Activated naive CD8-positive, alpha-beta T cell treated with anti-CD3 and anti-CD28 coated beads, Interleukin-2, amount 10 ng/mL, durations not matched to agents 7 days and 5 days (primary cell): Measurements from ENCODE around the gene RPS6KL1. TPM values are rescaled to one million over a fixed set of nuclear protein-coding genes. Genes with fewer than 3 reads are reported as not detected.
"Not testable (repeated sequence)": the region's sequence is repeated elsewhere in the genome, so short reads cannot be mapped to it uniquely, and the experiment has no call there.

Source experiments
- ATAC-seq: fragments of 150-1000 bp; cut with Tn5 transposase; one replicate; pipeline ENCODE4 v1.10.0; 2021; ENCODE audit warnings: low read depth, moderate library complexity
- POLR2A ChIA-PET: fragments of 350-600 bp; sonication (Branson Sonifier 250); formaldehyde crosslinking; loops from one replicate; lab custom pipeline; 2021; ENCODE audit warnings: antibody characterized with exemption; lab: Charles Lee
- DNase-seq: peaks from one replicate; pipeline ENCODE4 v3.0.0; 2021
- H3K27ac Mint-ChIP-seq: one replicate; pipeline ENCODE4 v1.8.0; 2022; ENCODE audit warnings: mild to moderate bottlenecking, mixed read lengths
- H3K27me3 Mint-ChIP-seq: one replicate; pipeline ENCODE4 v1.8.0; 2022; ENCODE audit warnings: mild to moderate bottlenecking, moderate library complexity, mixed read lengths
- H3K36me3 Mint-ChIP-seq: one replicate; pipeline ENCODE4 v1.8.0; 2021; ENCODE audit warnings: mild to moderate bottlenecking, mixed read lengths
- H3K4me1 Mint-ChIP-seq: one replicate; pipeline ENCODE4 v1.8.0; 2021; ENCODE audit warnings: mixed read lengths
- H3K4me3 Mint-ChIP-seq: one replicate; pipeline ENCODE4 v1.8.0; 2022; ENCODE audit warnings: mild to moderate bottlenecking, moderate library complexity, mixed read lengths
- H3K9me3 Mint-ChIP-seq: one replicate; pipeline ENCODE4 v1.8.0; 2021; ENCODE audit warnings: mixed read lengths
- total RNA-seq, 2 experiments: library from RNA; stranded (reverse); gene quantifications; one replicate each; pipeline ENCODE4 v1.2.3, GENCODE V29; 2021

RPS6KL1 gene
- total RNA-seq, 2 experiments from 2014 or later = 2.6 to 3.9 TPM

- Mint-ChIP-seq H3K9me3 (peaks cover 2% of the 10 kb centered on the region), H3K27me3 (peaks cover 13% of the 10 kb centered on the region), H3K36me3 (no peaks in the 10 kb centered on the region), H3K4me3 (no peak overlapping the region), H3K27ac (no peak overlapping the region), H3K4me1 (peaks cover 34% of the 10 kb centered on the region)
- no peak for ATAC-seq
- POLR2A ChIA-PET = interaction anchor here (0.6 to 1.4 kb wide), 2 partner anchors 14 to 117 kb away, joined by 3 to 4 read pairs; partner anchors contain the start of gene RPS6KL1
- no peak for DNase-seq
Measured at GRCh38 chr14:74937171-74937570, 14.1 kb upstream of the RPS6KL1 start.

GRCh38 chr14:74936731-74937130, 13.7 kb upstream of the RPS6KL1 start:
- Mint-ChIP-seq H3K27me3 (peaks cover 14% of the 10 kb centered on the region), H3K9me3 (peaks cover 2% of the 10 kb centered on the region), H3K27ac (no peak overlapping the region), H3K4me1 (peaks cover 32% of the 10 kb centered on the region), H3K4me3 (no peak overlapping the region), H3K36me3 (no peaks in the 10 kb centered on the region)
- POLR2A ChIA-PET = interaction anchor here (0.6 to 1.4 kb wide), 3 partner anchors 13 to 128 kb away, joined by 3 to 4 read pairs (median 3); partner anchors contain the start of gene RPS6KL1
- ATAC-seq (no peak), DNase-seq (no peak)

DNA sequence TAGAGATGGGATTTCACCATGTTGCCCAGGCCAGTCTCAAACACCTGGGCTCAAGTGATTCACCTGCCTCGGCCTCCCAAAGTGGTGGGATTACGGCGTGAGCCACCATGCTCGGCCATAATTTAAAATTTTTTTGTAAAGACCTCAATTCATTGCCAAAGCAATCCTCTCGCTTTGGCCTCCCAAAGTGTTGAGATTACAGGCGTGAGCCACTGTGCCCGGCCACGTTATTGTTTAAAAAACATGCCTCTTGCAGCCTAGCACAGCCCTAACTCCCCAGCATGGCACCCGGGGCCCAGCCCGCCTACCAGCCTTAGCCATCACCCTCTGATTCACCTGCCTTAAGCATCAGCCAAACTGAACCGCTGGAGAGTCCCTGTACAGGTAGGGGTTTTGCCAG, 13.1 kb upstream of the RPS6KL1 start:
- POLR2A ChIA-PET = interaction anchor here (1.0 to 1.4 kb wide), 2 partner anchors 13 to 128 kb away, joined by 3 to 4 read pairs; partner anchors contain the start of gene RPS6KL1
- ATAC-seq (no peak), DNase-seq (no peak)
- Mint-ChIP-seq H3K36me3 (no peaks in the 10 kb centered on the region), H3K27me3 (peaks cover 14% of the 10 kb centered on the region), H3K27ac (no peak overlapping the region), H3K4me3 (no peak overlapping the region), H3K4me1 (peaks cover 26% of the 10 kb centered on the region), H3K9me3 (peaks cover 2% of the 10 kb centered on the region)

GRCh38 chr14:74935360-74935680, 12.3 kb upstream of the RPS6KL1 start:
- no peak overlapping the region for H3K4me3 Mint-ChIP-seq

DNA sequence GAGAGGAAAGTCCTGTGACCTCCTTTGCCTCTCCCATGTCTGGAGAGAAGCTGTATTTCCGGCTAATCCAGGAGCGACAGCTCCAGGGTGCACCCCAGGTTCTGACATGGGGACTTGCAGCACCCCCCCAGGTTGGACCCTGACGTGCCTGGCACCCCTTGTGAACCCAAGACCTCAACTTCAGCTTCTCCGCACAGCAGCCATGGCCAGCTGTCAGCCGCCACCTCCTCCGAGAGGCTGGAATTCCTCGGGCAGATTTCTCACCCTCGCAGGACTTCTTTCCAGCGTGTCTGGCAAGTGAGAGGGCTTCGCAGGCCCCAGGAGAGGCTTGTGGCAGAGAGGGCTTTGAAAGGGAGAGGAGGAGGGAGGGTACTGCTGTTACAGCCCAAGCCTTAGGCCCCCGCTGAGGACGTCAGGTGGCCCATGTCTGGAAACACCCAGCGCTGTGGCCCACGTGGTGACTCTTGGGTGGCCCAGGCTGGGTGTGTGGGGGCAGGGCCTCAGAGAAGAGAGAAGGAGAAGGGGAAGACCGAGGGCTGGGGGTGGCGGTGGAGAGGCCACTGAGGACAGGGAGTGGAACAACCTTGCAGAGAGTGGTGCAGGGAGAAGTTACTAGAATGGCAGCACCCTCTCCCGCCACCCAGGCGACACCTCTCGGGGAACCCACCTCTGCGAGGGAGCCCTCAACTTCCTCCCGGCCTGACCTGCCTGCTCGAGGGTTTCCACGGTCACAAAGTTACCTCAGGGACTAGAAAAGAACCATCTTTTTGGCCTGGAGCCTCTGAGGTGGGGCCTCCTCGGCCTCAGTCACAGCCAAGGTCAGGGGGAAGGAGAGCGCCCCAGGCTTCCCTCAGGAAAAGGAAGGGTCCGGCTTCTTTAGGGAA, 11.7 kb upstream of the RPS6KL1 start:
- H3K9me3 Mint-ChIP-seq = peaks cover 2% of the 10 kb centered on the region
- no peak overlapping the region for H3K27ac Mint-ChIP-seq
- no peaks in the 10 kb centered on the region for H3K36me3 Mint-ChIP-seq
- H3K27me3 Mint-ChIP-seq = peaks cover 19% of the 10 kb centered on the region
- no peak overlapping the region for H3K4me3 Mint-ChIP-seq
- H3K4me1 Mint-ChIP-seq = peaks cover 17% of the 10 kb centered on the region
- no peak for ATAC-seq
- DNase-seq = no peak
- POLR2A ChIA-PET = no interaction called here

More at GRCh38 chr14:74935360-74935680, 12.3 kb upstream of the RPS6KL1 start:
- POLR2A ChIA-PET = no interaction called here
- no peak overlapping the region for H3K27ac Mint-ChIP-seq
- no peaks in the 10 kb centered on the region for H3K36me3 Mint-ChIP-seq
- peaks cover 2% of the 10 kb centered on the region for H3K9me3 Mint-ChIP-seq
- H3K4me1 Mint-ChIP-seq = peaks cover 21% of the 10 kb centered on the region
- peaks cover 15% of the 10 kb centered on the region for H3K27me3 Mint-ChIP-seq
- DNase-seq = no peak
- ATAC-seq = no peak

DNA sequence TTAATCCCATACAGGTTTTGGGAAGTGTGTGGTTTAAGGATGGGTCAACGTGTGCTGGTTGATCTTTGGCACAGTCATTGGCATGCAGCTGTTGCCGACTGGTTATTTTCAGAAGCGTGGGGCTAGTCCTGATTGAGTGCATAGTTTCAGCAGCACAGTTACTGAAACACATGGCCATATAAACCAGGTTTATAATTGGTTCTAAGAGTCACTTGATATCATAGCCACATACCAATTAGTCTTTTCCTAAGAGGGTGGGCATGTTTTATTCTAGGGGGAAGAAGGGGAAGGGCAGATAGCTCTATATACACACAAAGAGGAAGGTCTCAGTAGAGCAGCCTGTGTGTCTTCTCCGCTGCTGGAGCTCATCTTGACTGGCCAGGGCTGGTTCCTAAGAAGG, 11.0 kb upstream of the RPS6KL1 start:
- Mint-ChIP-seq H3K9me3 (peaks cover 2% of the 10 kb centered on the region), H3K36me3 (no peaks in the 10 kb centered on the region), H3K27ac (no peak overlapping the region), H3K27me3 (peaks cover 23% of the 10 kb centered on the region), H3K4me1 (peaks cover 19% of the 10 kb centered on the region), H3K4me3 (no peak overlapping the region)
- POLR2A ChIA-PET = no interaction called here
- no peak for ATAC-seq
- DNase-seq = no peak

DNA sequence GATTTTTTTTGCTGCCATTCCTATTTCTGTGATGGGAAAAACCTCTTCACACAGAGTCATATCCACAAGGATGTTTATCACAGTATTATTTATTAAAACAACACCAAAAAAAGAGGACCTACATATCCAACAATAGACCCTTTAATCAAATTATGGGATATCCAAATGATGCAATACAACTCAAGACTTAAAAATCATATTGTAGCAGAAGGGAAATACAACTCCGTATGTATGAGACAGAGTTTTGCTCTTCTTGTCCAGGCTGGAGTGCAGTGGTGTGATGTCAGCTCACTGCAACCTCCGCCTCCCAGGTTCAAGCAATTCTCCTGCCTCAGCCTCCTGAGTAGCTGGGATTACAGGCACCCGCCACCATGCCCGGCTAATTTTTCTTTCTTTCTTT, 9.9 kb upstream of the RPS6KL1 start:
- H3K9me3 Mint-ChIP-seq, H3K36me3 Mint-ChIP-seq, ATAC-seq, POLR2A ChIA-PET, DNase-seq, H3K27ac Mint-ChIP-seq, H3K4me3 Mint-ChIP-seq: not testable (repeated sequence)
- Mint-ChIP-seq H3K4me1 (peaks cover 19% of the 10 kb centered on the region), H3K27me3 (peaks cover 24% of the 10 kb centered on the region)

DNA sequence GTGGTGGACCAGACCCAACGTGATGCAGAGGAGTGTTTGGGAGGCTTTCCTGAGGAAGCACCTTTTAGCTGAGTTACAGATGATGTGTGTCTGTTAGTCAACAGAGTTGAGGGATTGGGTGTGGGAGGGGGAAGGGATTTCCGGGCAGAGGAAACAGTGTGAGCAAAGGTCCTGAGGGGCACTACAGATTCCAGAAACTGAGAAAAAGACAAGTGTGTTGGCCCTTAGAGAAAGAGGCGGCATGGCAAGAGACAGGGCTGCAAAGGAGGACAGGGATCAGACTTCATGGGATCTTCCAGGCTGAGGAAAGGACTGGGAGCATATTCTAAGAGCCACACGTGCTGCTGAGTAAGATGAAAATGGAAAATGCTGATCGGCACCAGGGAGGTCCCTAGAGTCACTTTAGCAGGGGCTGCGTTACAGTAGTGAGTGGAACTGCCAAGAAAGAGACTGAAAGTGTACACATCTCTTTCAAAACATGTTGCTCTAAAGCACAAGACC, 9.4 kb upstream of the RPS6KL1 start:
- POLR2A ChIA-PET = interaction anchor here (1.1 kb wide), 1 partner anchor 9 kb away, joined by 3 read pairs; no protein-coding TSS in a partner anchor
- ATAC-seq = no peak
- H3K4me1 Mint-ChIP-seq = peaks cover 15% of the 10 kb centered on the region
- no peaks in the 10 kb centered on the region for H3K9me3 Mint-ChIP-seq
- H3K4me3 Mint-ChIP-seq = no peak overlapping the region
- DNase-seq = no peak
- H3K27ac Mint-ChIP-seq = no peak overlapping the region
- peaks cover 28% of the 10 kb centered on the region for H3K27me3 Mint-ChIP-seq
- no peaks in the 10 kb centered on the region for H3K36me3 Mint-ChIP-seq

DNA sequence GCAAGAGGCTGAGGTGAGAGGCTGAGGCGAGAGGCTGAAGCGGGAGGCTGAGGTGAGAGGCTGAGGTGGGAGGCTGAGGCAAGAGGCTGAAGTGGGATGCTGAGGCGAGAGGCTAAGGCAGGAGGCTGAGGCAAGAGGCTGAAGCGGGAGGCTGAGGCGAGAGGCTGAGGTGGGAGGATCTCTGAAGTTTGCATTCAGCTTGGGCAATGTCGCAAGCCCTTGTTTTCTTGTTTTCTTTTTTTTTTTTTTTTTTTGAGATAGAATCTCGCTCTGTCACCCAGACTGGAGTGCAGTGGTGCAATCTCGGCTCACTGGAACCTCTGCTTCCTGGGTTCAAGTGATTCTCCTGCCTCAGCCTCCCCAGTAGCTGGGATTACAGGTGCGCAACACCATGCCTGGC, 8.7 kb upstream of the RPS6KL1 start:
- H3K36me3 Mint-ChIP-seq, DNase-seq, ATAC-seq, H3K27ac Mint-ChIP-seq, H3K4me1 Mint-ChIP-seq, H3K4me3 Mint-ChIP-seq, H3K9me3 Mint-ChIP-seq: not testable (repeated sequence)
- H3K27me3 Mint-ChIP-seq = peaks cover 32% of the 10 kb centered on the region
- POLR2A ChIA-PET = interaction anchor here (0.7 to 1.1 kb wide), 2 partner anchors 10 to 319 kb away, joined by 3 to 6 read pairs; no protein-coding TSS in a partner anchor

DNA sequence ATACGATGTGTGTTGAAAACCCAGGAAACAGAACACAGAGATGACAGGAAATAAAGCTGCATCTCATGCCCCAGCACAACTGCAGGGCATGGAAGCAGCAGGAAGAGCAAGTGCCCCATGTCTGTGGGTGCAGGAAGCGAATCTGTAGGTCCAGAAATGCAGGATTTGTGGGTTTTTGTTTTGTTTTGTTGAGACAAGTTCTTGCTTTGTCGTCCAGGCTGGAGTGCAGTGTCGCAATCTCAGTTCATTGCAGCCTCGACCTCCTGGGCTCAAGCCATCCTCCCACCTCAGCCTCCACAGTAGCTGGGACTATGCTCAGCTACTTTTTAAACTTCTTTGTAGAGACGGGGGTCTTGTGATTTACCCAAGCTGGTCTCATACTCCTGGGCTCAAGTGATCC, 6.2 kb upstream of the RPS6KL1 start:
- no peak for ATAC-seq
- Mint-ChIP-seq H3K4me3 (no peak overlapping the region), H3K27ac (no peak overlapping the region), H3K36me3 (no peaks in the 10 kb centered on the region), H3K27me3 (peaks cover 39% of the 10 kb centered on the region), H3K9me3 (no peaks in the 10 kb centered on the region), H3K4me1 (peaks cover 7% of the 10 kb centered on the region)
- DNase-seq = no peak
- POLR2A ChIA-PET = interaction anchor here (0.8 to 1.2 kb wide), 3 partner anchors 11 to 54 kb away, joined by 3 to 5 read pairs (median 4); no protein-coding TSS in a partner anchor

DNA sequence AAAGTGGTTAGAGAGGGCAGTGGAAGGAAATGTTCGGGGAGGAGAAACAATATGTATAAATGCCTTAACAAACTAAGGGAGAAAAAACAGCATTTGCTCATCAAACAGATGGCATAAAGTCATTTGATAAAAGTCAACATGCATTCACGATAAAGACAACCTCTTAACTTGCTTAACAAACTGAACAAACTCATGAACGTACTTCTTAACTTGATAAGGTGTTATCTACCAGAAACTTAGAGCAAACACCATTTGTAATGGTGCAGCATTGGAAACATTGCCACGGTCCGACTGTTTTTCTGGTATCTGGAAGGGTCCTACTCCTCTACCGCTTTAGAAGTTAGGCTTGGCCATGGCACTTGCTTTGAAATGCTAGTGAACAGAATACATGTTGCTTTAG, 4.2 kb upstream of the RPS6KL1 start:
- no peak for ATAC-seq
- DNase-seq = no peak
- POLR2A ChIA-PET = no interaction called here
- Mint-ChIP-seq H3K27me3 (peaks cover 29% of the 10 kb centered on the region), H3K27ac (no peak overlapping the region), H3K4me3 (no peak overlapping the region), H3K4me1 (peaks cover 6% of the 10 kb centered on the region), H3K36me3 (no peaks in the 10 kb centered on the region), H3K9me3 (no peaks in the 10 kb centered on the region)

GRCh38 chr14:74924061-74924460, 1.0 kb upstream of the RPS6KL1 start:
- H3K9me3 Mint-ChIP-seq = no peaks in the 10 kb centered on the region
- H3K27me3 Mint-ChIP-seq = peaks cover 19% of the 10 kb centered on the region
- no peaks in the 10 kb centered on the region for H3K36me3 Mint-ChIP-seq
- H3K4me3 Mint-ChIP-seq = no peak overlapping the region
- peaks cover 3% of the 10 kb centered on the region for H3K4me1 Mint-ChIP-seq
- DNase-seq = no peak
- POLR2A ChIA-PET = interaction anchor here (1.4 kb wide), 1 partner anchor 13 kb away, joined by 4 read pairs; no protein-coding TSS in a partner anchor
- H3K27ac Mint-ChIP-seq = peak overlapping the region; percentile 54
- ATAC-seq = no peak

GRCh38 chr14:74921987-74922751, 891 bp downstream of the RPS6KL1 start:
- peak overlapping the region; percentile 44 for H3K27ac Mint-ChIP-seq
- peak overlapping the region; percentile 68 for H3K4me3 Mint-ChIP-seq
- peaks cover 2% of the 10 kb centered on the region for H3K4me1 Mint-ChIP-seq
- H3K9me3 Mint-ChIP-seq = no peaks in the 10 kb centered on the region
- no peak for ATAC-seq
- peaks cover 13% of the 10 kb centered on the region for H3K27me3 Mint-ChIP-seq
- no peaks in the 10 kb centered on the region for H3K36me3 Mint-ChIP-seq
- DNase-seq = no peak
- POLR2A ChIA-PET = interaction anchor here (0.6 to 1.1 kb wide), 2 partner anchors 11 to 66 kb away, joined by 3 read pairs; no protein-coding TSS in a partner anchor
